Upper lobe of right lung (tissue), 1 donor: ENCODE results near the gene GSTA3. TPM values are rescaled to one million over a fixed set of nuclear protein-coding genes. Genes with fewer than 3 reads are reported as not detected.

ENCODE experiments used
- ATAC-seq: fragments of 200-7000 bp; cut with Tn5 transposase; one replicate; pipeline ENCODE4 v1.9.1; 2020; ENCODE audit warnings: mild to moderate bottlenecking, moderate library complexity
- DNase-seq: peaks from one replicate; pipeline ENCODE4 v3.0.0-alpha.2; 2020
- H3K27ac ChIP-seq: fragments of 200-600 bp; one replicate; pipeline ENCODE4 v1.8.0; 2022
- H3K27me3 ChIP-seq: fragments of 200-600 bp; one replicate; pipeline ENCODE4 v1.8.0; 2022; ENCODE audit warnings: mild to moderate bottlenecking
- H3K36me3 ChIP-seq: fragments of 200-600 bp; one replicate; pipeline ENCODE4 v1.8.0; 2022
- H3K4me1 ChIP-seq: fragments of 200-600 bp; one replicate; pipeline ENCODE4 v1.8.0; 2022
- H3K4me3 ChIP-seq: fragments of 200-600 bp; one replicate; pipeline ENCODE4 v1.8.0; 2022; ENCODE audit warnings: mild to moderate bottlenecking
- H3K9me3 ChIP-seq: fragments of 200-600 bp; one replicate; pipeline ENCODE4 v1.8.0; 2022
- CTCF ChIP-seq: fragments of 200-600 bp; IDR thresholded peaks from one replicate; pipeline ENCODE4 v1.8.0; 2022; ENCODE audit warnings: antibody characterized with exemption
- intact Hi-C: fragments of 100-400 bp; cut with DNase I; formaldehyde crosslinking; loops from one replicate; pipeline ENCODE4 v1.11.0; 2022
- total RNA-seq: library from RNA; stranded (reverse); fragmentation: NEBNext Ultra II Directional; extraction: Animal tissue kit (Norgen Biotek cat#: 25700); gene quantifications from one replicate; pipeline ENCODE4 v1.2.1, GENCODE V29; 2021
- donor health status: DM: no; HTN: yes; CAD: no; lungs with severe emphysema.

GSTA3 gene
- total RNA-seq, 1 donor from 2014 or later, result not detected

- no peak for DNase-seq
- H3K4me3 ChIP-seq, result no peak overlapping the region
- intact Hi-C loops, result no loop called here
- H3K27ac ChIP-seq, result no peak overlapping the region
- ATAC-seq, result no peak
- H3K27me3 ChIP-seq, result no peaks in the 10 kb centered on the region
- H3K36me3 ChIP-seq, result no peaks in the 10 kb centered on the region
- no peak for TF ChIP-seq CTCF
- H3K4me1 ChIP-seq, result no peaks in the 10 kb centered on the region
- no peaks in the 10 kb centered on the region for H3K9me3 ChIP-seq
Observed at GRCh38 chr6:52849137-52849536, 60.4 kb downstream of the GSTA3 start.

Other genes starting within 250 kb of the GSTA3 start
- gene TMEM14A, start 238.6 kb downstream of the GSTA3 start, total RNA-seq, result 12.3 TPM
- gene GSTA2, start 146.2 kb downstream of the GSTA3 start, total RNA-seq, result not detected
- gene GSTA1, start 105.9 kb downstream of the GSTA3 start, total RNA-seq, result 1.9 TPM
- not detected for gene GSTA5, start 68.9 kb downstream of the GSTA3 start, total RNA-seq
- gene GSTA4, start 85.6 kb upstream of the GSTA3 start, total RNA-seq, result 72.4 TPM
- 14.4 TPM for gene CILK1, start 152.1 kb upstream of the GSTA3 start, total RNA-seq
- gene FBXO9, start 155.7 kb upstream of the GSTA3 start, total RNA-seq, result 101 TPM
- gene GCM1, start 239.1 kb upstream of the GSTA3 start, total RNA-seq, result not detected